Measurements from ENCODE around the gene ACTG1.
A peak's percentile ranks its signal among the peaks of the same experiment; 100 is the strongest.
"Not testable (repeated sequence)": the region's sequence is repeated elsewhere in the genome, so short reads cannot be mapped to it uniquely, and the experiment has no call there.

ACTG1 gene

GRCh38 chr17:81531998-81532404 lies 19.4 kb upstream of the ACTG1 start:
- not testable (repeated sequence) for DNase-seq

GRCh38 chr17:81531013-81531412 lies 18.4 kb upstream of the ACTG1 start:
- DNase-seq, result not testable (repeated sequence)

GRCh38 chr17:81529437-81529803 lies 16.8 kb upstream of the ACTG1 start:
- DNase-seq, result no peak

- DNase-seq, result peak; percentile 53
Measured at GRCh38 chr17:81528651-81529436, 16.2 kb upstream of the ACTG1 start.

GRCh38 chr17:81528384-81528650 lies 15.7 kb upstream of the ACTG1 start:
- no peak for DNase-seq

- DNase-seq, result no peak
Measured at GRCh38 chr17:81527591-81528383, 15.2 kb upstream of the ACTG1 start, which contains the start of gene FSCN2. Gene FSCN2 (plus strand): TSS chr17:81528377. CDS start chr17:81528532, 155 bp downstream.

- DNase-seq, result no peak
Measured at GRCh38 chr17:81526662-81527571, 14.3 kb upstream of the ACTG1 start.

- DNase-seq, result no peak
Measured at GRCh38 chr17:81524865-81525159, 12.2 kb upstream of the ACTG1 start.

- no peak for DNase-seq
Measured at GRCh38 chr17:81524039-81524864, 11.7 kb upstream of the ACTG1 start.

- DNase-seq, result no peak
Measured at GRCh38 chr17:81523402-81524038, 10.9 kb upstream of the ACTG1 start.

- DNase-seq, result no peak
Measured at GRCh38 chr17:81522491-81523401, 10.1 kb upstream of the ACTG1 start.

GRCh38 chr17:81520021-81520901 lies 7.7 kb upstream of the ACTG1 start:
- no peak for DNase-seq

- DNase-seq, result no peak
Measured at GRCh38 chr17:81519284-81520020, 6.9 kb upstream of the ACTG1 start.

GRCh38 chr17:81518785-81519283 lies 6.2 kb upstream of the ACTG1 start:
- no peak for DNase-seq

- no peak for DNase-seq
Measured at GRCh38 chr17:81518113-81518784, 5.7 kb upstream of the ACTG1 start.

- DNase-seq, result no peak
Measured at GRCh38 chr17:81517339-81518112, 4.9 kb upstream of the ACTG1 start.

GRCh38 chr17:81517009-81517338 lies 4.4 kb upstream of the ACTG1 start:
- no peak for DNase-seq

- no peak for DNase-seq
Measured at GRCh38 chr17:81516439-81516838, 3.8 kb upstream of the ACTG1 start.

Measured in NCI-H748 treated with DMSO at 0.1 percent for 48 hours (cell line).